ENCODE data around the gene STOML2.

DNA sequence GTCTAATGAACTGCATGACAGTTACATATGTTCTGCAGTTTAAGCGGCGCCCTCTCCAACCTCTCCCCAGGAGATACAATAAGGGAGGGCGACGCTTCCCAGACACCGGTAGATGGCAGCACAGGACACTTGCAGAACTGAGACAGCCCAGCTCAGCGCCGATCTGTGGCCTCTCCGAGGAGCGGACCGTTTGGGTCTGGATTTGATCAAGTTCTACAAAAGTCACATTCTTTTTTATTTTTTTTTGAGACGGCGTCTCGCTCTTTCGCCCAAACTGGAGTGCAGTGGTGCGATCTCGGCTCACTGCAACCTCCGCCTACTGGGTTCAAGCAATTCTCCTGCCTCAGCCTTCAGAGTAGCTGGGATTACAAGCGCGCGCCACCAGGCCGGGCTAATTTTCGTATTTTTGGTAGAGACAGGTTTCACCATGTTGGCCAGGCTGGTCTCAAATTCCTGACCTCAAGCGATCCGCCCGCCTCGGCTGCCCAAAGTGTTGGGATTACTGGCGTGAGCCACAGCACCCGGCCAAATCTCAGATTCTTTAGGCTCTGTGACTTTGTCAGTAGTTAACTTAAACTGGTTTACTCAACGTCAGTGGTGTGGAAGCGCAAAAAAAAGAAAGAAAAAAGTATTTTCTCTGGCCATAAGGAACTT, 14.1 kb upstream of the STOML2 start:
- TF ChIP-seq, protein P1, sequence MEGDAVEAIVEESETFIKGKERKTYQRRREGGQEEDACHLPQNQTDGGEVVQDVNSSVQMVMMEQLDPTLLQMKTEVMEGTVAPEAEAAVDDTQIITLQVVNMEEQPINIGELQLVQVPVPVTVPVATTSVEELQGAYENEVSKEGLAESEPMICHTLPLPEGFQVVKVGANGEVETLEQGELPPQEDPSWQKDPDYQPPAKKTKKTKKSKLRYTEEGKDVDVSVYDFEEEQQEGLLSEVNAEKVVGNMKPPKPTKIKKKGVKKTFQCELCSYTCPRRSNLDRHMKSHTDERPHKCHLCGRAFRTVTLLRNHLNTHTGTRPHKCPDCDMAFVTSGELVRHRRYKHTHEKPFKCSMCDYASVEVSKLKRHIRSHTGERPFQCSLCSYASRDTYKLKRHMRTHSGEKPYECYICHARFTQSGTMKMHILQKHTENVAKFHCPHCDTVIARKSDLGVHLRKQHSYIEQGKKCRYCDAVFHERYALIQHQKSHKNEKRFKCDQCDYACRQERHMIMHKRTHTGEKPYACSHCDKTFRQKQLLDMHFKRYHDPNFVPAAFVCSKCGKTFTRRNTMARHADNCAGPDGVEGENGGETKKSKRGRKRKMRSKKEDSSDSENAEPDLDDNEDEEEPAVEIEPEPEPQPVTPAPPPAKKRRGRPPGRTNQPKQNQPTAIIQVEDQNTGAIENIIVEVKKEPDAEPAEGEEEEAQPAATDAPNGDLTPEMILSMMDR (IDR thresholded peaks at IDR 0.05): peak; percentile 90 to 98 (median 96)
- TF ChIP-seq POLR2A (IDR thresholded peaks at IDR 0.05): no peak

Measured in right lobe of liver (tissue), 4 donors.